HG02938 (cell line): ENCODE measurements around the gene CUL9.

ENCODE experiments used
- ATAC-seq: cut with Tn5 transposase; IDR thresholded peaks from one replicate; pipeline ENCODE4 v1.9.1; 2021; ENCODE audit warnings: mild to moderate bottlenecking, moderate library complexity; ENCODE audit not compliant: unreplicated experiment

The CUL9 gene

DNA sequence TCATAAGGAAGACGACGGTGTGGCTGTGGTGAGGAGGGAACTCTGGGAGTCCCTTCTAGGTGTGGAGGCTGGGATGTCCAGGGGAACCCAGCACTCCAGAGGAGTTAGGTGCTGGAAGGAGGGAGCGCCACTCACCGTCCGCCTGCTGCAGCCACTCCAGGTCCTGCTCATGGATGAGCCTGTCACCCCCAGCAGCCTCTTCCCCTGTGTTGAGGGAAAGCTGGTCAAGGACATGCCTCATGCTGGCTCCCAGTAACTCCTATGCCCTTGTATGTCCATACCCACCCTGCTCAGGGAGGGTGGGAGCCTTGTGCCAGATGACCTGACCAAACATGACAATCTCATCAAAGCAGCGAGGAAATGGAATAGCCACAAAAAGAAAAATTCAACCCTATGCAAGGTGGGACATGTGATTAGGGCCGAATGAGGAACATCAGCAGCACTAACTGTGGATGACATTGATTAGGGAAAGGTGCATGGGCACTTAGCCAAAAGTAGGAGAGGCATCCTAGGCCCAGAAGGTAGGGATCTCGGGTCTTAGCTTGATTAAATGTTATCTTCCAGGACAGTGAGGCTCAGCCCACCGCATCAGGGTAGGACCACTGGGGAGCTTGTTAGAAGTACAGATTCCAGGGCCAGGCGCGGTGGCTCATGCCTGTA, 44.3 kb downstream of the CUL9 start:
- no peak for ATAC-seq

DNA sequence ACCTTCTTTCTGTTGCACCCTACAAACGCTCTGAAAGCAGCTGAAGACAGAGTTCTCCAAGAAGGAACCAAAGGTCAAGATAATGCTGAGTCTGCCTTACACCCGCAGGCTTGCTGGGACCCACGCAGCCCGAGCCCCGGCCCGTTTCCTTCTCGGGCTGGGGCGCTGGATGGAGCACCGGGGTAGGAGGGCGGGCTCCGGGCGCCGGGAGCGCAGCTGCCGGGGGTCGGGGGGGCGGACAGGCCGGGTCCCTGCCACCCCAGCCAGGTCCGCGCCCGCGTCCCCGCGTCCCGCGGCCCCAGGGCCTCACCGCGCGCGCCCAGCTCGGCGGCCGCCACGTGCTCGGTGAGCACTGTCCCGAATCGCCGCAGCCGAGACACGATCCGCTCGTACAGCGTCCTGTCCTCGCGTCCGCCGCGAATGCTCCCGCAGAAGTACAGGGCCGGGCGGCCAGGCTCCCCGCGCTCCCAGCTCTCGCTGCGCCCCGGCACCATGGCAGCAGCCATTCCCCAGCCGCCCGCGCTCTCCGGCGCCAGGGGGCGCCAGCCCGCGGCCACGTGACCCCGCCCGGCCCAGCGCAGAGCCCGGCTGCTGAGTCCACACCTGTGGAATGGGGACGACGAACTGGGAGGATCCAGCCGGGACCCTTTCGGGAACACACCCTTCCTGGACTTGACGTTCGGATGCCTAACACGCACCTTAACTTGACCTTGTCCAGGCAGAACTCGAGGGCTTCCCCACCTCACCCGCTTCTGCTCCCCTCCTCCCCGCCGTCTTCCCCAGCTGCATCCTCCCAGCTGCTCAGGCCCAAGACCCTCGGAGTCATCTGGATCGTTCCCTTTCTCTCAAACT, 47.2 kb downstream of the CUL9 start, which contains the start of gene DNPH1:
TSS of gene DNPH1 (minus strand) at position 531 of the 852 bp plus-strand sequence. CDS start at position 506, 25 bp downstream.
- ATAC-seq: no peak

DNA sequence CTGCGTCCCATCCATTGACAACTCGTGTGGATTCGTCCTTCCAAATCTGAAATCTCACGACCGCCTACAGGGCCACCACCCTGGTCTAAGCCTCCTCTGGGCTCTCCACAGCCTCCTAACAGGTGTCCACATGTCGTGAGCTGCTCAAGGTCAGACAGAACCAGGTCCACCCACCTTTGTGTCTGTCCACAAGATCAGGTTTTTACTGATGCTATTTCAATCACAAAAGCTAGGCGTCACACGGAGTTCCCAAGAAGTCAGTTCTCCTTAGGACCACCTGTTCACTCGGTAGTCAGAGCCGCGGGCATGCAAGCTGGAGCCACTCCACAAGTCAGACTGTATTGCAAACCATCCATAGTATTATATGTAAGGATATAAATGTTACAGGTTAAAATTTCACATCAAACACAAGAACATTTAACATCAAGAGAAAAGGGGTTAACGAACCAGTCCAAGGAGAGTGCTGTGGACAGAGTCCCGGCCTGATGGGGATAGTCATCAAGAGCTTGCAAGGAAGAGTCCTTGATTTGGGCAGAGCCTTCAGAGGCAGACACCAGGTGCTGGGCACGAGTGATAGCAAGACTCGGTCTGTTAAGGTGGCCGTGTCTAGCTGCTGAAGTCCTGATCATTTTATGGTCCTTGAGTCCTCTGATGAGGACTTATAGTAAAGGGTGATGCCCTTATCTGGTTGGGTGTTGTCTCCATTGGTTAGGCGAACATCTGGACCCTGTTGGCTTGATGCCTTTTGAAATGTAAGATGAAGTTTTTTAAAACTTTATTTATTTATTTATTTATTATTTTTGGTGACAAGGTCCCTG, 48.0 kb downstream of the CUL9 start:
- no peak for ATAC-seq

DNA sequence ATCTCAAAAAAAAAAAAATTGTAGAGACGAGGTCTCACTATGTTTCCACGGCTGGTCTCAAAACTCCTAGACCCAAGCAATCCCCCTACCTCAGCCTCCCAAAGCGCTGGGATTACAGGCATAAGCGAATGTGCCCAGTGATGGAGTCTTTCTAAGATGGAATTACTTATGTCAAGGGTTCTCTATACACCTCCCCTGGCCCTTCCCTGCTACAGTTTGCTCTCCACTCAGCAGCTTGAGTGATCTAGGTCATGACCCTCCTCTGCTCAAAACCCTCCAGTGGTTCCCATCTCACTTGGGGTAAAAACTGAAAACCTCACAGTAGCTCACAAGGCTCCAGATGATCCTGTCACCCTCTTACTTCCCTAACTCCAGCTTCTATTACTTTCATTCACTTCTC, 49.1 kb downstream of the CUL9 start:
- ATAC-seq: no peak

DNA sequence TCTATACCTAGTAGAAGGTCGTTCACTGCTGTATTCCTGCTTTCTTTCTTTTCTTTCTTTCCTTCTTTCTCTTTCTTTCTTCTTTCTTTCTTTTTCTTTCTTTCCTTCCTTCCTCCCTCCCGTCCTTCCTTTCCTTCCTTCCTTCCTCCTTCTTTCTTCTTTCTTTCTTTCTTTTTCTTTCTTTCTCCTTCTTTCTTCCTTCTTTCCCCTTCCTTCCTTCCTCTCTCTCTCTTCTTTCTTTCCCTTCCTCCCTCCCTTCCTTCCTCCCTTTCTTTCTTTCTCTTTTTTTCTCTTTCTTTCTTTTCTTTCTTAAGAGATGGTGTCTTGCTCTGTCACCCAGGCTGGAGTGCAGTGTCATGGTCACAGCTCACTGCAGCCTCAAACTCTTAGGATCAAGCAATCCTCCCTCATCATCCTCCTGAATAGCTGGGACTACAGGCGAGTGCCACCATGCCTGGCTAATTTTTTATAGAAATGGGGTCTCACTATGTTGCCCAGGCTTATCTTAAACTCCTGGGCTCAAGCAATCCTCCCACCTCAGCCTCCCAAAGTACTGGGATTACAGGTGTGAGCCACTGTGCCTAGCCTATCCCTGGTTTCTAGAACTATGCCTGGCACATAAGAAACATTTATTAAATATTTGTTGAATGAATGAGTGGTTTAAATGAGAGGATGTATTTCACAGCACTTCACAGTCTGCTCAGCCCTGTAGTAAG, 49.9 kb downstream of the CUL9 start:
- no peak for ATAC-seq

DNA sequence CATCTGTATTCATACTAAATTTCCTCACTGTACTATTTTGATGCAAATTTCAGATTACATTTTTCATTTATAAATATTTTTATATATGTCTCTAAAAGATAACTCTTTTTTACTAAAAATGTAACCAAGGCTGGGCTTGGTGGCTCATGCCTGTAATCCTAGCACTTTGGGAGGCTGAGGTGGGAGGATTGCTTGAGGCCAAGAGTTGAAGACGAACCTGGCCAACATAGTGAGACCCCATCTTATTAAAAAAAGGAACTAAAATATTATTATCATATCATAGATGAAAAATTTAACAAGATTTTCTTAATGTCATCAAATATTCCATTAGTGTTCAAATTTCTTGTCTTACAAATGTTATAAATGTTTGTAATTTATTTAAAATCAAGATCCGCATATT, 53.8 kb downstream of the CUL9 start:
- ATAC-seq: no peak

DNA sequence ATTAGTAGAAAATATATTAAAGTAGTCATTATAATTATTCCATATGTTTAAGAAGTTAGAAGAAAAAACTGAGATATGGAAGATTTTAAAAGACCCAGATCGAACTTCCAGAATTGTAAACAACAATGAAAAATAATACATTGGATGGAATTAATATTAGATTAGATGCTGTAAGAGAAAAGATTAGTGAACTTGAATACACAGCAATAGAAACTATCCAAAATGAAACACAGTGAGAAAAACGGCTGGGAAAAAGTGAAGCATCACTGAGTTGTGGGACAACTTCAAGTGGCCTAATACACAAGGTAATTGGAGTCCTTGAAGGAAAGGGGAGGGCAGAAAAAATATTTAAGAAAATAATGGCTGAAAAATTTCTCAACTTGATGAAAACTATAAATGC, 57.1 kb downstream of the CUL9 start:
- no peak for ATAC-seq

DNA sequence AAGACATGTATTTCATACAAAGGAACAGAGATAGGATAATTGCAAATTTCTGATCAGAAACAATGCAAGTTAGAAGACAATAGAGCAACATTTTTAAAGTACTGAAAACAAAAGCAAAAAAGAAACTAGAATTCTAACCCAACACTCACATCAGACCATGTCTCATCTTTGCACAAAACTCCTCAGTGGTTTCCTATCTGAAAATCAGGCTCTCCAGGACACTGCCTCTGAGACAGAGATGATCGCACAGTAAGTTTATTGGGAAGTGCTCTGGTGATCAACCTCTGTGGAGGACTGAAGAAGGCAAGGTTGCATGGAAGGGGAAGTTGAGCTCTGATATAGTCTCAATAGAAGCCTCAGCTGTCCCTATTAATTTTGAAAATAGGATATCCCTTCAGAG, 59.0 kb downstream of the CUL9 start:
- no peak for ATAC-seq

DNA sequence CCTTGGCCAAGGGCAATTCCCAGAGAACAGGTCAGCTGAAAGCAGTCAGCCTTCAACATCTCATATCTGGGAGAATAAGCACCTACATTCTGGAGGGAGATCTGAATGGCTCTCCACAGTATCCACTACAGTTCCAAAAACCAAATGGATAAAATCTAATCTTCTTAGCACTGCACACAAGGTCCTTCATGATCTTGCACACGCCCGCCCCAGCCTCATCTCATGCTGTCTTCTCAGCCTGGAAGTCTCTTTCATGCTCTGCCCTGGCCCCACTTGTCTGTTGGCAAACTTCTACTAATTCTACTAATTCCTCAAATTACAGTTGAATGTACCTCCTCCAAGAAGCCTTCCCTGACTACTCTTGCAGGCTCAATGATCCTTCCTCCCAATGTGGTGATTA, 59.5 kb downstream of the CUL9 start:
- no peak for ATAC-seq

DNA sequence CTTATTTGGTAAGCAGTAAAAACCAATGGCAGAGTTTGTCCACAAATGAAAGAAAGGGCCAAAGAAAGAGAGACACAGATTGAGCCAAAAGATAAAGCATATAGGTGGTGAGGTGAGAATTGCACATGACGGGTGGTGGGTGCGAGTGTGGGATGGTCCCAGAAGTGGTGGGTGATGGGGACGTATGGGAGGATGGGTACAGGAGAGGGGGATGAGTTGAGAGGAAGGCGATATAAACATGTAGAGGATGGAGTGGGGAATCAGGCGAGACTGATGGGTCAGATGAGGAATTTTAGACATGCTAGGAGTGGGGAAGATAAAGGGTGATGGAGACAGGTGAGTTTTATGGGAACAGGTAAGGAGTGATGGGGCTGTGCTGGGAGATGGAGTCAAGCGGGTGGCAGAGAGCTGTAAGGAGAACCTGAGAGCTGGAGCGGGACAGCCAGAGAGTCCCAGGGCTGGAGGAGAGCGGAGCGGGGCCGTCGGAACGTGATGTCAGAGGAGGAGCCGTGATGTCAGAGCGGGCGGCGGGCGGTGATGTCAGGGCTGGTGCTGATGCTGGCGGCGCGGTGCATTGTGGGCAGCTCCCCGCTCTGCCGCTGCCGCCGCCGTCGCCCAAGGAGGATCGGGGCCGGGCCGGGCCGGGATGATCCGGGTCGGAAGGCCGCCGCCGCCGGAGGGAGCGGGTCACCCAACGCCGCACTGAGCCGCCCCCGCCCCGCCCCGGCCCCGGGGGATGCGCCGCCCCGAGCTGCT, 61.1 kb downstream of the CUL9 start, which contains the start of gene TTBK1:
TSS of gene TTBK1 (plus strand) at position 574 of the 756 bp plus-strand sequence. CDS start 3,180 bp downstream, outside the sequence.
- ATAC-seq: no peak

DNA sequence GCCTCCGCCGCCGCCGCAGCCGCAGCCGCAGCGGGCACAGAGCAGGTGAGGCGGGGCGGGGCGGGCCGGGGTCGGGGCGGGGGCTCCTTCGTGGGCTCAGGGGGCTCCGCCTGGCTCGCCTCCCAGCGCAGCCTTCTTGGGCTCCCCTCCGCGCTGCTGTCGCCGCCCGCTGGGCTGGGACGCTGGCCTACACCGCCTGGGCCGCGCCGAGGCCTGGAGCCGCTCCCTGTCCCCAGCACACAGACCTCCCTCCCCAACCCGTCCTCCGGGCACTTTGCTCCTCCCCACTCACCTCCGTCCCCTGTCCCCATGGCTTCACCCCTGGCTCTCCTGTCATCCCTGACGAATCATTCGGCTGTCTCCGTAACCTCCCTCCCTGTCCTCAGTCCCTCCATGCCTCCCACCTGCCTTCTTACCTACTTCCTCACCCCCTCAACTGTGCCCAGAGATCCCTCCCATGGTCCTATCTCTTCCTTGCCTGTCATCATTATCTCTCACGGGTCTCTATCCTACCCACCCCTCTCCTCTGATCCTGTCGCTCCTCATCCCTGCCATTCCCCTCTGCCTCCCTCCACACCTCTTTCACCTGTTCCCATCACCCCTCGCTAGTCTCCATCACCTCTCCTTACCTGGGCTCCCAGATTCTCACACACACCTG, 61.8 kb downstream of the CUL9 start:
- ATAC-seq: no peak

DNA sequence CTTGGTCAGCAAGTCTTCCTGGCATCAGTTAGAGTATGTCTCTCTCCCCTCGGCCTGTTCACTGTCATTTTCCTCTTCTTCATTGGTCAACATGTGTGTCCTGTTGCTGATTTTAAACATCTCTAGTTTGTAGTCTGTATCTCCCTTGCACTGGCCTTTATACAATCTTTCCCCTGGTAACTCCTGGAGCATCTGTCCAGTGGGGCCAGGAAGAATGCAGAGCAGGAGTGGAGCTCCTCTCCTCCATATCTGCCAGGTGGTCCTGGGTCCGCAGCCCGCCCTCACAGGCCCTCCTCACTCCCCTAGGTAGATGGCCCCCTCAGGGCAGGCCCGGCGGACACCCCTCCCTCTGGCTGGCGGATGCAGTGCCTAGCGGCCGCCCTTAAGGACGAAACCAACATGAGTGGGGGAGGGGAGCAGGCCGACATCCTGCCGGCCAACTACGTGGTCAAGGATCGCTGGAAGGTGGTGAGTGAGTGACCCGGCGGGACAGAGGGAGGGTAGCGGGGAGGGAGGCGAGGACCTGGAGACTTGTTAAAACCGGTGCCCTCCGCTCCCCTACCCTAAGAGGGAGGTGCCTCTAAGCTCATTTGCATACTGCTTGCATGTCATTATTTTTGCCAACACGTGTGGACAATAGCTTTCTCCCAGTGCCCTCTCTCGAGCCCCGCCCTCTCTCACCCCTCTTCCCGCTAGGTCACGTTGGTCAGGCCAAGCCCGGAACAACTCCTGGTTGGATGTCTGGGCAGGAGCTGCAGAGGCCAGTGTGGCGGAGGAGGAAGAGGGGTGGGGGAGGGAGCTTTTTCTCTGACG, 64.5 kb downstream of the CUL9 start:
- peak; percentile 13 for ATAC-seq

DNA sequence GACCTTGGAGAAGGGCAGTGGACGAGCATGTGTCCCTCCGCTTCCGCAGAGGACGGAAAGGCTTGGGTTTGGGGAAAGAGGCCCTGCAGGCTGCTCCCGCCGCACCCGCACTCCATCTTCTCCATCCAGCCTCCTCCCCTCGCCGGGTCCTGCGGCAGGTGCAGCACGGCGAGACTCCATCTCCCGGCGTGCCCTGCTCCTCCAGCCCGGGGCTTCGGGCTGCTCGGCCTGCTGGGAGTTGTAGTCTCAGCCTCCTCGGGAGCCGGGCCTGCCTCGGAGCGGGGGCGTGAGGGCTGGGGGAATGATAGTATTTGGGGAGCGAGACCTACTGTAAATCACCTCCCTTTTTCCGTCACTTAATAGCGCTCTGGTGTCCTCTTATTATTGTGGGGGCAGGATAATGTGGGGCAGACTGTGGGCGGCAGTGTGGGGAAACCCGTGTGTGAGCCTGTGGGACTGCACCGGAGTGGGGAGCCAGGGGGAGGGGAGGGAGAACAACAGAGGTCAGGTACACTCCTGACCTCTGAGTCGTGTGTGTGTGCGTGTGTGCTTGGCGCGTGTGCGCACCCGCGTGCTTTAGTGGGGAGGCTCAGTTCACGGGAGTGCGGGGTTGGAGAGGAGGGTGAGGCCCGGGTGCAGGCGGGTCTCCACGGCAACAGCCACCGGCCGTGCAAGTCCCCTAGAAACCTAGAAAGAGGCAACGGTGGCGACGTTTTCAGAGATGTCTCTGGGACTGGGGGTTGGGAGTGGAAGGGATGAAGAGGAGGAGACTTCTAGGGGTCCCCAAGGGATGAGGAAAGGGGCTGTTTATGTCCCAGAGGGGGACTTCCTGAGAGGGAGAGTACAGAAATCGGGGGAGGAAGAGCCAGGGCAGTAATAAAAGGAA, 65.4 kb downstream of the CUL9 start:
- peak; percentile 82 for ATAC-seq

DNA sequence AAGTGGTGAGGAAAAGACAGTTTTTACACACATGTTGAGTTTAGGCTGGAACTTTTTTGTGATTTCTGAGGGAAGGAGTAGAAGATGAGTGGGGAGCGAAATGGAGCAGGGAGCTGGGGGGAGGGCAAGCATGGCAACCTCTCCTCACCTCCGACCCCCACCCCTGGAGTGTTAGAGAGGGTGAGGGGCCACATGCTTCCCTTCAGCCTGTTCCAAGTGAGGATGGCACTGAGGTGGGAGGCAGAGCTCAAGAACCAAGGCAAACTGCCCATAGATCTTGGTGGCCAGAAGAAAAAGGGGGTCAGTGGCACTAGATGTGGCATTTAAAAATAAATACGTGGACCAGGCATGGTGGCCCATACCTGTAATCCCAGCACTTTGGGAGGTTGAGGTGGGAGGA, 66.1 kb downstream of the CUL9 start:
- no peak for ATAC-seq

DNA sequence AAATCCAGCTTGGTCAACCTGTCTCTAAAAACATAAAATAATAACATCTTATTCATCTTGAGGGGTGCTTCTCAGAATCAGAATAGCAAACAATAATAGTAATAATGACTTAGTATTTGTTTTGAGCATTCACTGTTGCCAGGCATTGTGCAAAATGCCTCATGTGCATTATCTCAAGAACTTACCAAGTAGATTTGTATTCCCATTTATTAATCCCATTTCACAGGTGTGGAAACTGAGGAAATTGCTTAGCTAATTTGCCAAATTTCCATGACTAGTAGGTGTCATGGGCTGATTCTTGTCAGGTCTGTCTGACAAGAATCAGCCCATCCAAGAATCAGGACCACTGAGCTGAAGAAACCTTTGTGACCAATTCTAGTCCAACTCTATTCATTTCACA, 66.8 kb downstream of the CUL9 start:
- ATAC-seq: no peak

DNA sequence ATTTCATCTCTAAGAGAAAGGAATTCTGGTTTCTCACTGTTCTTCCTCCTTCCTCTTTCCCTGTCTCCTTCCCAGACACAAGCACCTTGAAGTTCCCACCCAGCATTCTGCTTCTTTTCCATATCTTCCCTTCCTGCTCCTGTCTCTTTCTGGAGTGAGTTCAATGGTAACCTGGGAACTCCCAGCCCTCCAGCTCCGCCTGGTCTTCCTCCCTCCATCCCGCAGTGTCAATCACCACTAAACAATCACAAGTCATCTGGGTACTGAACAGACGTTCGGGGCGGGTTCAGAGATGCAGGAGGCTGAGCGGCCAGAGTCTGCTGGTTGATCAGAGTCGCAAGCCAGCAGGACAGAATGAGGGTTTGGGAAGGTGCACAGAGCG, 69.0 kb downstream of the CUL9 start:
- ATAC-seq: no peak

DNA sequence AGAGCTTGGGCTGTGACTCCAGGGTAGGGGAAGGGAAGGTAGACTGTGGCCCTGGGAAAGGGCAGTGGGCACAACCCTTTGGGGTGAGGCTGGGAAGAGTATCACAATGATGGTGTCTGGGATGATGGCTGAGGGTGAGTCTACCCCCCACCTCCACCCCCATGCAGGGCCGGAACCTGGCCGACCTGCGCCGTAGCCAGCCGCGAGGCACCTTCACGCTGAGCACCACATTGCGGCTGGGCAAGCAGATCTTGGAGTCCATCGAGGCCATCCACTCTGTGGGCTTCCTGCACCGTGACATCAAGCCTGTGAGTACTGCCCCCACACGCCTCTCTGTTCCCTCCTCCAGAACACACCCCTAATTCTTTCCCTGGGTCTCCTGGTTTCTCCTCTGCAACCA, 71.4 kb downstream of the CUL9 start:
- ATAC-seq: no peak
